ENCODE results near the gene ITM2C. TPM values are rescaled to one million over a fixed set of nuclear protein-coding genes. Genes with fewer than 3 reads are reported as not detected.

ITM2C gene
- total and polyA plus RNA-seq, 2 of the 13 experiments (the other 11 are each of a cell fraction or from before 2014, with no cell fraction given) = 70.5 to 270 TPM

- FAIRE-seq = no peak
- Histone ChIP-seq H3K4me1 (ENCODE audit: insufficient read depth, low read length) (peaks cover 26% of the 10 kb centered on the region), H3K9ac (ENCODE audit: insufficient read depth, low read depth, low read length) (no peak overlapping the region), H4K20me1 (ENCODE audit: insufficient read depth, low read length) (peaks cover 3% of the 10 kb centered on the region; the same call in 1 of the 2 replicates), H3K79me2 (ENCODE audit: insufficient read depth, low read length) (no peaks in the 10 kb centered on the region), H3K27me3 (ENCODE audit: control insufficient read depth in 1 of 2, insufficient read depth in 2 of 2, low read length in 2 of 2) (peaks cover 0 to 16% of the 10 kb centered on the region in 2 experiments; a peak in 2 of 5 replicates), H3K36me3 (replicated peaks in 1 of 2; ENCODE audit: control insufficient read depth in 1 of 2, insufficient read depth in 2 of 2, low read length in 2 of 2) (no peaks in the 10 kb centered on the region), H3K9me3 (ENCODE audit: low read length) (no peaks in the 10 kb centered on the region), H2AFZ (ENCODE audit: low read length) (no peak overlapping the region), H3K4me2 (ENCODE audit: low read depth, low read length) (no peak overlapping the region), H3K27ac (ENCODE audit: extremely low read length, insufficient read depth, low read length) (no peak overlapping the region), H3K4me3 (replicated peaks in 1 of 3; ENCODE audit: insufficient read depth in 1 of 3, low read depth in 2 of 3, low read length in 3 of 3) (no peak overlapping the region)
- intact Hi-C loops (cut with micrococcal nuclease; ENCODE audit: unreplicated experiment) = loop anchor here (10.0 kb wide), 1 partner anchor 192 kb away; the partner anchor contains the start of gene PSMD1
- DNase-seq (ENCODE audit: low spot score) = no peak
- ChIA-PET CTCF (ENCODE audit: low intra/inter-chr PET ratio, low total read pairs) (no interaction called here), POLR2A (no interaction called here)
- BruUV-seq (replicated peaks) = no TSS peak
- ATAC-seq = no peak
- TF ChIP-seq ARID2 (CRISPR knock-in tag; IDR thresholded peaks at IDR 0.05; ENCODE audit: borderline replicate concordance) = no peak
- TF ChIP-seq ATF6 (CRISPR knock-in tag; conservative IDR thresholded peaks at IDR 0.05) = no peak
- no peak for TF ChIP-seq E2F5 (CRISPR knock-in tag; conservative IDR thresholded peaks at IDR 0.05)
- TF ChIP-seq NFATC3 (CRISPR knock-in tag; IDR thresholded peaks at IDR 0.05) = no peak
- TF ChIP-seq ZNF772 (CRISPR knock-in tag; IDR thresholded peaks at IDR 0.05) = no peak
- TF ChIP-seq ZFP82 (CRISPR knock-in tag; IDR thresholded peaks at IDR 0.05; ENCODE audit: borderline replicate concordance) = no peak
- TF ChIP-seq, protein P1, sequence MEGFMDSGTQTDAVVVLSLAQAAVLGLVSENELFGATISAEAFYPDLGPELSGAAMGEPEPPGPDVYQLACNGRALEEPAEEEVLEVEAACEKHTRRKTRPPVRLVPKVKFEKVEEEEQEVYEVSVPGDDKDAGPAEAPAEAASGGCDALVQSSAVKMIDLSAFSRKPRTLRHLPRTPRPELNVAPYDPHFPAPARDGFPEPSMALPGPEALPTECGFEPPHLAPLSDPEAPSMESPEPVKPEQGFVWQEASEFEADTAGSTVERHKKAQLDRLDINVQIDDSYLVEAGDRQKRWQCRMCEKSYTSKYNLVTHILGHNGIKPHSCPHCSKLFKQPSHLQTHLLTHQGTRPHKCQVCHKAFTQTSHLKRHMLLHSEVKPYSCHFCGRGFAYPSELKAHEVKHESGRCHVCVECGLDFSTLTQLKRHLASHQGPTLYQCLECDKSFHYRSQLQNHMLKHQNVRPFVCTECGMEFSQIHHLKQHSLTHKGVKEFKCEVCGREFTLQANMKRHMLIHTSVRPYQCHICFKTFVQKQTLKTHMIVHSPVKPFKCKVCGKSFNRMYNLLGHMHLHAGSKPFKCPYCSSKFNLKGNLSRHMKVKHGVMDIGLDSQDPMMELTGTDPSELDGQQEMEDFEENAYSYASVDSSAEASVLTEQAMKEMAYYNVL (CRISPR knock-in tag; IDR thresholded peaks at IDR 0.05; ENCODE audit: borderline replicate concordance) = no peak
- TF ChIP-seq ATAD3A (CRISPR knock-in tag; IDR thresholded peaks at IDR 0.05) = no peak
- in situ Hi-C loops (cut with HindIII; ENCODE audit: extremely low pct_ligation_motif_present, low pct_unique_long_range_greater_than_20kb) = no loop called here
- WGBS (ENCODE audit: low lambda C conversion rate) = 39% methylated on average over 8 of the region's 8 CpGs
Observed at GRCh38 chr2:230863031-230863430, 1.7 kb upstream of the ITM2C start.
